Measurements from ENCODE around the gene PNMA6E. TPM values are rescaled to one million over a fixed set of nuclear protein-coding genes. Genes with fewer than 3 reads are reported as not detected.

Gene PNMA6E
- total and polyA plus RNA-seq, 2 of the 13 experiments (the other 11 are each of a cell fraction or from before 2014, with no cell fraction given) = not detected

DNA sequence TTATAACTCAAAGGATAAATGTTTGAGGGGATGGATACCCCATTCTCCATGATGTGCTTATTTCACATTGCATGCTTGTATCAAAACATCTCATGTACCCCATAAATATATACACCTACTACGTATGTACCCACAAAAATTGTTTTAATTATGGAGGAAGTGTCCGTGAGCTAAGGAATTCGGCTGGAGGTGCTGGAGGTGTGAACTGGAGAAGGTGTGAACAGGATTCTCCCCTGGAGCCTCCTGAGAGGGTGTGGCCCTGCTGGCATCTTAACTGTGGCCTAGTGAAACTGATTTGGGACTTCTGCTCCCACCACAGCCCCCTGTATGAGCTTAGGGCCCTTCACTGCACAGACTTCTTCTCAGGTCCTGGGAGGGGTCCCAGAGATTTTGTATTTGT, 23.4 kb downstream of the PNMA6E start:
- no peak for TF ChIP-seq KLF12 (CRISPR knock-in tag; IDR thresholded peaks at IDR 0.05; ENCODE audit: borderline replicate concordance)
- TF ChIP-seq ZBTB3 (CRISPR knock-in tag; IDR thresholded peaks at IDR 0.05; ENCODE audit: borderline replicate concordance, low read depth) = no peak
- TF ChIP-seq ISX (CRISPR knock-in tag; conservative IDR thresholded peaks at IDR 0.05) = no peak
- TF ChIP-seq SMAD3 (CRISPR knock-in tag; IDR thresholded peaks at IDR 0.05) = no peak
- TF ChIP-seq ZBTB49 (CRISPR knock-in tag; IDR thresholded peaks at IDR 0.05; ENCODE audit: borderline replicate concordance) = no peak
- no peak for TF ChIP-seq ATF7 (IDR thresholded peaks at IDR 0.05)
- no peak for TF ChIP-seq ATF7 (CRISPR knock-in tag; IDR thresholded peaks at IDR 0.05)
- TF ChIP-seq, protein P1, sequence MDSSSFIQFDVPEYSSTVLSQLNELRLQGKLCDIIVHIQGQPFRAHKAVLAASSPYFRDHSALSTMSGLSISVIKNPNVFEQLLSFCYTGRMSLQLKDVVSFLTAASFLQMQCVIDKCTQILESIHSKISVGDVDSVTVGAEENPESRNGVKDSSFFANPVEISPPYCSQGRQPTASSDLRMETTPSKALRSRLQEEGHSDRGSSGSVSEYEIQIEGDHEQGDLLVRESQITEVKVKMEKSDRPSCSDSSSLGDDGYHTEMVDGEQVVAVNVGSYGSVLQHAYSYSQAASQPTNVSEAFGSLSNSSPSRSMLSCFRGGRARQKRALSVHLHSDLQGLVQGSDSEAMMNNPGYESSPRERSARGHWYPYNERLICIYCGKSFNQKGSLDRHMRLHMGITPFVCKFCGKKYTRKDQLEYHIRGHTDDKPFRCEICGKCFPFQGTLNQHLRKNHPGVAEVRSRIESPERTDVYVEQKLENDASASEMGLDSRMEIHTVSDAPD (CRISPR knock-in tag; IDR thresholded peaks at IDR 0.05) = no peak
- no peak for TF ChIP-seq HMGXB3 (CRISPR knock-in tag; IDR thresholded peaks at IDR 0.05; ENCODE audit: borderline replicate concordance)
- TF ChIP-seq FOXJ3 (CRISPR knock-in tag; IDR thresholded peaks at IDR 0.05; ENCODE audit: borderline replicate concordance) = no peak
- no peak for TF ChIP-seq EHMT2 (IDR thresholded peaks at IDR 0.05; ENCODE audit: borderline replicate concordance, low read depth, low read length)
- no peak for TF ChIP-seq ZNF83 (CRISPR knock-in tag; IDR thresholded peaks at IDR 0.05; ENCODE audit: borderline replicate concordance)
- no peak for TF ChIP-seq NCOA1 (CRISPR knock-in tag; IDR thresholded peaks at IDR 0.05)
- no peak for TF ChIP-seq ZNF235 (CRISPR knock-in tag; IDR thresholded peaks at IDR 0.05; ENCODE audit: borderline replicate concordance)
- FAIRE-seq = no peak
- no peak overlapping the region for H3K9ac ChIP-seq (ENCODE audit: insufficient read depth, low read depth, low read length)
- no peak overlapping the region for H3K4me2 ChIP-seq (ENCODE audit: low read depth, low read length)
- ATAC-seq = no peak
- no peak overlapping the region for H3K27ac ChIP-seq (ENCODE audit: extremely low read length, insufficient read depth, low read length)
- BruUV-seq (replicated peaks) = no TSS peak
- intact Hi-C loops (cut with micrococcal nuclease; ENCODE audit: unreplicated experiment) (no loop called here), in situ Hi-C loops (cut with HindIII; ENCODE audit: extremely low pct_ligation_motif_present, low pct_unique_long_range_greater_than_20kb) (no loop called here)
- ChIA-PET POLR2A (no interaction called here), CTCF (ENCODE audit: low intra/inter-chr PET ratio, low total read pairs) (no interaction called here)
- no peak for DNase-seq (ENCODE audit: low spot score)
- WGBS (ENCODE audit: low lambda C conversion rate) = 0% methylated on average over 3 of the region's 3 CpGs
- H3K27me3 ChIP-seq (ENCODE audit: control insufficient read depth in 1 of 2, insufficient read depth in 2 of 2, low read length in 2 of 2) = peaks cover 0 to 6% of the 10 kb centered on the region in 2 experiments; a peak in 1 of 5 replicates
- no peaks in the 10 kb centered on the region for H3K9me3 ChIP-seq (ENCODE audit: low read length)
- H2AFZ ChIP-seq (ENCODE audit: low read length) = no peak overlapping the region
- H3K36me3 ChIP-seq (replicated peaks in 1 of 2; ENCODE audit: control insufficient read depth in 1 of 2, insufficient read depth in 2 of 2, low read length in 2 of 2) = no peaks in the 10 kb centered on the region
- no peaks in the 10 kb centered on the region for H3K79me2 ChIP-seq (ENCODE audit: insufficient read depth, low read length)
- no peak overlapping the region for H3K4me3 ChIP-seq (replicated peaks in 1 of 3; ENCODE audit: insufficient read depth in 1 of 3, low read depth in 2 of 3, low read length in 3 of 3)
- H3K4me1 ChIP-seq (ENCODE audit: insufficient read depth, low read length) = peaks cover 19% of the 10 kb centered on the region
- H4K20me1 ChIP-seq (ENCODE audit: insufficient read depth, low read length) = no peaks in the 10 kb centered on the region

Data from HepG2 (cell line).